HL-60 (cell line): Measurements from ENCODE around the gene KMT5C.

ENCODE experiments used
- DNase-seq, 2 experiments: peaks; one replicate each; pipeline ENCODE4 v3.0.0-alpha.2; 2010 to 2020; ENCODE audit warnings: low read depth in 1 of 2, low spot score in 1 of 2
- H3K27ac ChIP-seq: fragments of 250-450 bp; sonication (Bioruptor Pico); replicated peaks from 2 replicates; pipeline ENCODE4 v1.5.1; 2020; ENCODE audit warnings: mild to moderate bottlenecking, moderate library complexity
- H3K27me3 ChIP-seq: fragments of 250-450 bp; sonication (Bioruptor Pico); 2 replicates; pipeline ENCODE4 v1.5.1; 2021; ENCODE audit warnings: mild to moderate bottlenecking, moderate library complexity; ENCODE audit not compliant: insufficient read depth, poor library complexity, severe bottlenecking
- H3K4me3 ChIP-seq: replicated peaks from 2 replicates; pipeline ENCODE4 v1.5.1; 2011; ENCODE audit warnings: mild to moderate bottlenecking, control low read depth, low read length; ENCODE audit not compliant: insufficient read depth
- CTCF ChIP-seq: IDR thresholded peaks from one replicate; pipeline ENCODE4 v1.5.1; 2011; ENCODE audit warnings: low read length, control low read depth, inconsistent platforms; ENCODE audit not compliant: insufficient read depth
- GABPA ChIP-seq: IDR thresholded peaks from 2 replicates; pipeline ENCODE4 v1.6.1; 2012; ENCODE audit warnings: low read depth
- POLR2AphosphoS5 ChIP-seq: IDR thresholded peaks from 2 replicates; pipeline ENCODE4 v1.6.1; 2012; ENCODE audit warnings: low read depth
- REST ChIP-seq: IDR thresholded peaks from 2 replicates; pipeline ENCODE4 v1.6.1; 2012; ENCODE audit warnings: low read depth; ENCODE audit not compliant: insufficient replicate concordance
- SPI1 ChIP-seq: IDR thresholded peaks from 2 replicates; pipeline ENCODE4 v1.6.1; 2012; ENCODE audit warnings: low read depth, mild to moderate bottlenecking, borderline replicate concordance

KMT5C gene

GRCh38 chr19:55350620-55351315, 11.1 kb downstream of the KMT5C start:
- no peak for DNase-seq
- TF ChIP-seq SPI1 (no peak), GABPA (no peak), POLR2AphosphoS5 (no peak), CTCF (no peak), REST (no peak)
- no peak overlapping the region for H3K4me3 ChIP-seq
- H3K27me3 ChIP-seq, result peaks cover 23% of the 10 kb centered on the region
- no peak overlapping the region for H3K27ac ChIP-seq

- Histone ChIP-seq H3K27me3 (peaks cover 23% of the 10 kb centered on the region), H3K27ac (no peak overlapping the region), H3K4me3 (no peak overlapping the region)
- TF ChIP-seq GABPA (no peak), CTCF (no peak), REST (no peak), SPI1 (no peak), POLR2AphosphoS5 (no peak)
- no peak for DNase-seq
Observed at GRCh38 chr19:55352040-55352439, 12.4 kb downstream of the KMT5C start.

GRCh38 chr19:55352549-55353145, 13.0 kb downstream of the KMT5C start:
- DNase-seq, result no peak
- Histone ChIP-seq H3K4me3 (no peak overlapping the region), H3K27ac (no peak overlapping the region), H3K27me3 (peaks cover 23% of the 10 kb centered on the region)
- TF ChIP-seq POLR2AphosphoS5 (no peak), GABPA (no peak), CTCF (no peak)

GRCh38 chr19:55353356-55353802, 13.7 kb downstream of the KMT5C start:
- Histone ChIP-seq H3K4me3 (peak overlapping the region; percentile 15), H3K27me3 (peaks cover 23% of the 10 kb centered on the region), H3K27ac (no peak overlapping the region)
- TF ChIP-seq POLR2AphosphoS5, result no peak
- no peak for TF ChIP-seq SPI1
- TF ChIP-seq GABPA, result no peak
- no peak for TF ChIP-seq REST
- no peak for TF ChIP-seq CTCF
- DNase-seq, result no peak
